ENCODE results near the gene FAAH. TPM values are rescaled to one million over a fixed set of nuclear protein-coding genes. Genes with fewer than 3 reads are reported as not detected.
"Not testable (repeated sequence)": the region's sequence is repeated elsewhere in the genome, so short reads cannot be mapped to it uniquely, and the experiment has no call there.

The FAAH gene
- total RNA-seq, 2 experiments from 2014 or later, result 21.9 to 25.4 TPM

- POLR2A ChIA-PET, result interaction anchor here (0.7 kb wide), 1 partner anchor 1782 kb away, joined by 3 read pairs; no protein-coding TSS in a partner anchor
These were observed 31.0 kb upstream of the FAAH start for GRCh38 chr1:46363121-46363520.

GRCh38 chr1:46364612-46365011 is 29.5 kb upstream of the FAAH start:
- POLR2A ChIA-PET, result interaction anchor here (0.5 to 0.7 kb wide), 2 partner anchors 10 to 56 kb away, joined by 3 to 6 read pairs; no protein-coding TSS in a partner anchor
- H3K36me3 ChIP-seq (ENCODE audit: insufficient read depth, low read length), result peaks cover 69% of the 10 kb centered on the region
- H3K4me3 ChIP-seq (ENCODE audit: low read depth, low read length, poor library complexity, severe bottlenecking), result no peak overlapping the region
- H3K9me2 ChIP-seq (ENCODE audit: insufficient read depth, low read length), result no peaks in the 10 kb centered on the region
- intact Hi-C loops (cut with micrococcal nuclease; ENCODE audit: unreplicated experiment), result no loop called here
- TF ChIP-seq EZH2phosphoT487 (IDR thresholded peaks at IDR 0.05; ENCODE audit: borderline replicate concordance, low read depth, low read length), result no peak
- no peak for TF ChIP-seq CTCF (conservative IDR thresholded peaks at IDR 0.05; ENCODE audit: low read length)
- no peaks in the 10 kb centered on the region for H4K20me1 ChIP-seq (ENCODE audit: insufficient read depth, low read length)
- no peaks in the 10 kb centered on the region for H3K4me1 ChIP-seq (ENCODE audit: insufficient read depth, low read length, poor library complexity, severe bottlenecking)
- no peak for DNase-seq (ENCODE audit: low spot score)
- BruUV-seq (replicated peaks), result no TSS peak
- no peaks in the 10 kb centered on the region for H3K79me2 ChIP-seq (ENCODE audit: insufficient read depth, low read depth, low read length)
- H3K4me2 ChIP-seq (ENCODE audit: low read length), result no peak overlapping the region
- no peak overlapping the region for H2AFZ ChIP-seq (ENCODE audit: low read length)
- no peaks in the 10 kb centered on the region for H3K9me3 ChIP-seq (ENCODE audit: low read length)
- H3K27ac ChIP-seq (ENCODE audit: low read depth, low read length, poor library complexity, severe bottlenecking), result no peak overlapping the region
- CTCF ChIA-PET (ENCODE audit: unreplicated experiment), result no interaction called here

More at GRCh38 chr1:46363121-46363520, 31.0 kb upstream of the FAAH start:
- H3K4me2 ChIP-seq (ENCODE audit: low read length), result no peak overlapping the region
- intact Hi-C loops (cut with micrococcal nuclease; ENCODE audit: unreplicated experiment), result no loop called here
- no peaks in the 10 kb centered on the region for H3K9me3 ChIP-seq (ENCODE audit: low read length)
- BruUV-seq (replicated peaks), result TSS peak; percentile 34
- no peak overlapping the region for H2AFZ ChIP-seq (ENCODE audit: low read length)
- CTCF ChIA-PET (ENCODE audit: unreplicated experiment), result no interaction called here
- DNase-seq (ENCODE audit: low spot score), result no peak
- H3K4me1 ChIP-seq (ENCODE audit: insufficient read depth, low read length, poor library complexity, severe bottlenecking), result no peaks in the 10 kb centered on the region
- no peaks in the 10 kb centered on the region for H3K79me2 ChIP-seq (ENCODE audit: insufficient read depth, low read depth, low read length)
- no peaks in the 10 kb centered on the region for H4K20me1 ChIP-seq (ENCODE audit: insufficient read depth, low read length)
- no peaks in the 10 kb centered on the region for H3K9me2 ChIP-seq (ENCODE audit: insufficient read depth, low read length)
- TF ChIP-seq EZH2phosphoT487 (IDR thresholded peaks at IDR 0.05; ENCODE audit: borderline replicate concordance, low read depth, low read length), result no peak
- TF ChIP-seq CTCF (conservative IDR thresholded peaks at IDR 0.05; ENCODE audit: low read length), result no peak
- peaks cover 77% of the 10 kb centered on the region for H3K36me3 ChIP-seq (ENCODE audit: insufficient read depth, low read length)
- no peak overlapping the region for H3K27ac ChIP-seq (ENCODE audit: low read depth, low read length, poor library complexity, severe bottlenecking)
- no peak overlapping the region for H3K4me3 ChIP-seq (ENCODE audit: low read depth, low read length, poor library complexity, severe bottlenecking)

- CTCF ChIA-PET (ENCODE audit: unreplicated experiment); BruUV-seq (replicated peaks): not testable (repeated sequence)
These were observed 28.3 kb upstream of the FAAH start for GRCh38 chr1:46365796-46366195.

More at GRCh38 chr1:46365796-46366195, 28.3 kb upstream of the FAAH start:
- H3K4me1 ChIP-seq (ENCODE audit: insufficient read depth, low read length, poor library complexity, severe bottlenecking); H3K4me2 ChIP-seq (ENCODE audit: low read length); H3K4me3 ChIP-seq (ENCODE audit: low read depth, low read length, poor library complexity, severe bottlenecking); H3K9me2 ChIP-seq (ENCODE audit: insufficient read depth, low read length); intact Hi-C loops (cut with micrococcal nuclease; ENCODE audit: unreplicated experiment); H3K27ac ChIP-seq (ENCODE audit: low read depth, low read length, poor library complexity, severe bottlenecking); H4K20me1 ChIP-seq (ENCODE audit: insufficient read depth, low read length); POLR2A ChIA-PET; H3K9me3 ChIP-seq (ENCODE audit: low read length); H3K79me2 ChIP-seq (ENCODE audit: insufficient read depth, low read depth, low read length); H2AFZ ChIP-seq (ENCODE audit: low read length); DNase-seq (ENCODE audit: low spot score): not testable (repeated sequence)
- peaks cover 63% of the 10 kb centered on the region for H3K36me3 ChIP-seq (ENCODE audit: insufficient read depth, low read length)

Measured in OCI-LY7 (cell line).